HL-60/S4 (cell line): ENCODE results near the gene RTL10.
"Not testable (repeated sequence)": the region's sequence is repeated elsewhere in the genome, so short reads cannot be mapped to it uniquely, and the experiment has no call there.

ENCODE experiments used
- in situ Hi-C: fragments of 300-500 bp; cut with MboI; formaldehyde crosslinking; loops from 2 replicates; pipeline ENCODE4 v1.14.3; 2022; ENCODE audit warnings: low sequenced_read_pairs

Gene RTL10

DNA sequence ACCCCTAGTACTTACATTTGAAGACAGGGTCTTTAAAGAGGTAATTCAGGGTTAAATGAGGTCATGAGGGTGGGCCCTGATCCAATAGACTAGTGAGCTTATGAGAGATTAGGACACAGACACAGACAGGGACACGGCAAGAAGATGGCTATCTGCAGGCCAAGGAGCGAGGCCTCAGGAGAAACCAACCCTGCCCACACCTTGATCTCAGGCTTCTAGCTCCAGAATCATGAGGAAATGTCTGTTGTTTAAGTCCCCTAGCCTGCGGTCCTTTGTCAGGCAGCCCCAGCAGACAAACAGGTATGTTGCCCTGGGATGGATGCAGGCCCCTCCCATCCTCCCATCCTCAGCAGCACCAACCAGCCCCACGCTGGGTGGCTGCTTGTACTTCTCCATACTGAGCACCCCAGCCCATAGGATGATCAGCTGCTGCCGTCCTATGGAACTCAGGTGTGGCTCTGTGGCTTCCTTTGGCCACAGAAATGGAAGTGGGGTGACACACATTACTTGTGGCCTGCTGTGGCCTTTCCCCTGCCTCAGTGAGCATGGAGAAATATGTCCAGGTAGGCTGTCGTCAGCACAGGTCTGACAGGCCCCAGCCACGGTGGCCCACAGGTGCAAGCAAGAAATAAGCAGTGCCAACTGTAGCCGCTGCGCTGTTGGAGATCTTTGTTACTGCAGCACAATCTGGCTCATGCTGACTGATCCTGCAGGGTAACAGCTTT, 7.9 kb downstream of the RTL10 start:
- in situ Hi-C loops: no loop called here

DNA sequence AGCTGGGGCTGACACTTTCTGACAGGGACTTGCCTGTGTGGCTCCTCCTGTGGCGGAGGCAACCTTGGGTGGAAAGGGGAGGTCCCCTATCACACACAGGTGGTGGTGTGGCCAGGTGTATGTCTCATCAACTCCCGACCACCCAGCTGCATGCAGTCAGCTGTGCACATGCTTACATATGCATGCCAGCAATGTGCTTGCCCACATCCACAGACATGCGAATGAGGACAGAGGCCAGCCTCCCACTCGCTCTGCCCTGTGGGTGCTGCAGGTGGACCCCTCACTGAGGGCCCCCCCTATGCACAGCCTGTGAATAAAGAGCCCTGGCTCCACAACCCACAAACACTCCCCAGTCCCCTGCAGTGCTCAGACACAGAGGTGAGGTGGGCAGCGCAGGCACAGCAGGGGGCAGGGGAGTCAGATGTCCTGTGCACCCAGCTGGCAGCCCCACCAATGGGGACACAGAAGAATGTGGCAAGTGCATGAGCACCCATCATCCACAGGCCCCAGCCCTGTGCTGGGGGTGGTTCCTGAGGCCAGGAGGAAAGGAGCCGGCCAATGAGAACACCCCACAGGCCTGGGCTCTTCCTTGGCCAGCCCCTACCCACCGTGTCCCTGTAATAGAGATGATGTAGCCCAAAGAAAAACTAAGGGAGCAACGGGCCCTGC, 9.5 kb downstream of the RTL10 start:
- in situ Hi-C loops: no loop called here

DNA sequence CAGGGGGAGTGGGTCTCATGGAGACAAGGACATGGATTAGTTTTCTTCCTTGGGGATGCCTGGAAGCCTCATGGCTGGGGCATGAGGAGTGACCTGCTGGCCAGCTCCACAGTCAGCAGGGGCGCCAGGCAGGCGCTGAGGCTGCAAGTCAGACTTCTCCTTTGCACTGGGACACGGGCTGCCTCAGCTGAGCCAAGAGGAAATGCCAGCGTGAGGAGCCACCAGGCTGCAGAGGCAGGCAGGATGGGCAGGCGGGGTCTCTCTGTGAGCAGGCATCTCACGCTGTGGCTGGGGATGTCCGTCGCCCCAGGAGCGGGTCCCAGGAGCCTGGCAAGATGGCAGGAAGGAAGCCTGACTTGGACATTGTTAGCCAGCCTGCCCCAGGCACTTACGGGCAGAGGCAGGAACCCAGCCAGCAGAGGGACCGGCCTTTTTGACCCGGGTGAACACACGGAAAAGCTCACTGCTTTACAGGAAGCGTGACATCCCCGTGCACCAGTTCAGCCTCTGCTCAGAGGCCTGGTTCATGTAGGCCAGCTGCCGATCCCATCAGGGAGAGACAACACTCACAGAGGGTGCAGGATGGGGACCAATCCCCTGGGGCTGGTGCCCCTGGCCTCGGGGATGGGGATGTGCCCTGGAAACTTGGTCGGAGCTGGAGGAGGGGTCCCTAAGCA, 10.2 kb downstream of the RTL10 start:
- in situ Hi-C loops: no loop called here

DNA sequence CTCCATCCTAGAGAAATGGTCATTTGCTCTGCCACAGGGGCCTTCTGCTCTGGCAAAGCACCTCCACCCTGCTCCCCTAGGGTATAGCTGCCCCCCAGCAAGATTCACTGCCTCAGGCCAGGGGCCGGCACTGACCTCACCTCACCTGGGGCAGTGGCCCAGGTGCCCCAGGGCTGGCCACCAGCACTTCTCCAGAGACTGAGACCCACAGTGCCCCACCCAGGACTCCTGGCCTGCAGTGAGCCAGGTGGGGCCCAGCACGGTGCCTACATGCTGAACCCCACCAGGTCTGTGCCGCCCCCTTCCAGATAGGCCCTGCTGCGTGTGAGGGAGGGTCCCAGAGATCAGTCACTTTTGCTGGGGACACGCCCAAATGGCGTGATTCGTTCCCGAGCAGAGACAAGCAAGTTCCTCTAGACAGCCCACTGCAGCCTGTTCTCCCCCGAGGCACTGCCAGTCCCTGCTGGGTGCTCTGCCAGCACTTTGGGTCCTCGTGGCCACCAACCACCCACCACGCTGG, 10.8 kb downstream of the RTL10 start:
- in situ Hi-C loops: no loop called here

DNA sequence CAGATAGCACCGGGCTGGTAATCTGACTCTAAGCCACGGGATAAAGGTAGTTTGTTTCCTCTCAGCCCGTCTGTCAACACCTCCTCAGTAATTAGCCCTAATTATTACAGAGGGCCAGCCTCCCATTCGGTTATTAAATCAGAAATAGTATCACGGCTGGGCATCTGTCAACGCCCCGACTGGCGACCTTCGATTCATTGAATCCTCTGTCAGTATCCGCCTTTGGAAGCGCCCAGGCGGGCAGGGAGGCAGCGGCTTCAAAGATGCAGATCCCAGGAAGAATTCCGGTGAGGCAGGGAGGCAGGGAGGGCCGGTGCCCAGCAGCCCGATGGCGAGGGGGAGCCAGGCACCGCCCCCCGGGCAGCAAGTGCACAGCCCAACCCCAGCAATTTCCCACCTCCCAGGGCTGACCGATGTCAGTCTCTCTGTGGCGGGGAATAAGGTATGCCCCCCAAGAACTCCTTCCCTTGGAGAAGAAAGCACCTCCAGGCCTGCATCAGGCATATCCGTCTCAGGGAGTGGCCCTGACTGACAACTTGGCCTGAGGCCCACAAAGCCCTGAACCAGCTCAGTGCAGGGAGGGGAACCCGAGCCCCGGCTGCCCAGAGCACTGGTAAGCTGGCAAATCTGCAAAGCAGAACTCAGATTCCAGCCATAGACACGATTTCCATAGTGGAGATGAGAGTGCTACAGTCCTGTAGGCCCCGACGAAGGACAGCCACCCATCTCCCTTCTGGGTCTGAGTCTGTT, 11.4 kb downstream of the RTL10 start:
- in situ Hi-C loops: no loop called here

DNA sequence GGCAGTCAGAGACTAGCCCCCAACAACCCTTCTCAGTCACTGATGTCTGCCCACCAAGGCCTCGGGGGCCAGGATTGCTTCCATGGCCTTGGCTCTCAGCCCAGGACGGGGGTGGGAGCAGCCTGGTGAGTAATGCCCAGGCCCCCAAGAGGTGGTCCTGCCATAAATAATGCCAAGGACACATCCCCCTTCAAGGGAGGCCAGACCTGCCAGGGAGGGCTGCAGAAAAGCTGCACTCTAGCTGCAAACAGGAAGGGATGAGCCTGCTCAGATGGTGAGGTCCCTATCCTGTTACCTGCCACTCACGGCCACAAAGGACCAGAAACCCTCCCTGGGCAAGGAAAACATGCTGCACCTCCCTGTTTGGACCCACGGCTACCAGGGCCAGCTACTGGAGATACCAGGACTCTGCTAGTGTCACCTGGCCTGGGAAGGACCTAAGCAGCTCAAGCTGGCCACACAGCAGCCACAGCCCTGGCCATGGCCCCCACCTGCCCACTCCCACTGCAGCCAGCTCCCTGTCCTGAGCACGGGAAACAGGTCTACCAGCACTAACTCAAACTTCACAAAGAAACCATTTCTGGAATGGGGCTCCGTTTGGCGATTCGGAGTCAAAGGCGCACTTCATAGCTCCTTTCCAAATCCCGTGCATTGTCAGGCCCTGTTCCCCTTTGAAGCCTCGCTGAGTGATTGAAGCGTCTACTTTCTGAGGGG, 12.1 kb downstream of the RTL10 start:
- in situ Hi-C loops: no loop called here

DNA sequence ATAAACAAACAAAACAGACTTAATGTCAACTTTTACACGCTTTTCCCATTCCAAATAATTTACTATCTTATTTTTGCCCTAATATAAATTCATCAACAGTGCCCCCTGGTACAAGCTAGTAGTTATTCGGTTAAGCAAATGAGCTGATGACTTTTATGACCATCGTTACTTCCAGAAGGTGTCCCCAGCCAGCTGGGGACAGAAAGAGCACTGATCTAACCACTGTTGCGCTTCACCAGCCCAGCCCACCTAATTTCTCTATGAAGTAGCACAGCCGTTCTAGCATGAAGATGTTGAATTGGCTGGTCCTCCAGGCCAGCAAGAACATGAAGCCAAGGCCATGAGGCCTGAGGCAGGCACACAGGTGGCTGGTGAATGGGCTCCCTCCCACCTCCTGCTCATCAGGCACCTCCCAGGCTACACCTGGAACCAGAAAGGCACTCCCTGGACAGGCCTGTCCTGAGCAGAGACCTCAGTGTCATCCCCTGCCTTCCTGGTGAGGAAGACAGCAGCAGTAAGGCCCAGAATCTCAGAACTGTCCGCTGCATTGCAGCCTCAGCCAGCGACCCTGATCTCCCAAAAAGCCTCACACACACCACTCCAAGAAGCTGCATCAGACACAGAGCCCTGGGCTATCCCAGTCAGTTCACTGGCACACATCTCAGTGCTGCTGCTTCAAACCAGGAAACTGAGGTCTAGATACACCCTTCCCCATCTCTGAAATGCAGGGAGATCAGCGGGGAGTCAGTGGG, 12.9 kb downstream of the RTL10 start:
- in situ Hi-C loops: no loop called here

DNA sequence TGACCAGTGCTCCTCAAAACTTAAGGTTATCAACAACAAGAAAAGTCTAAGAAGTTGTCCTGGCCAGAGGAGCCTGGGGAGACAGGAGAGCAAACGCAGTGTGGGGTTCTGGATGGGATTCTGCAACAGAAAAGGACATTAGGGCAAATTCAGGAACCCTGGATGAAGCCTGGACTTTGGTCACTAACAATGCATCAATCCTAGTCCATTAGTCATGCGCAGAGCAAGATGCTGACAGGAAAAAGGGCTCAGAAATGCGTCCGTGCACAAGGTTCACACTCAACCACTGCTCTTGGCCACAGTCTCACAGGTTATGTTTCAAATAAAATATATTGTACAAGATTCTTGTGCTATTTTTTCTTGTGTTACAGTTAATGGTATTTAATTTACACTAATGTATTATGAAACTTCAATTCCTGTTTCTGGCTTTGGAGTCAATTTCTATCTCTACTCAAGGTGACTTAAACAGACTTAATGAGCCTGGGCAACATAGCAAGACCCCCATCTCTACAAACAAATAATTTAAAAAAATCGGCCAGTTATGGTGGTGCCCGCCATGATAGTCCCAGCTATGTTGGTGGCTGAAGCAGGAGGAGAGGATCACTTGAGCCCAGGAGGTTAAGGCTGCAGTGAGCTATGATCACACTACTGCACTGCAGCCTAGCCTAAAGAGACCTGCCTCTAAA, 13.6 kb downstream of the RTL10 start:
- in situ Hi-C loops: no loop called here

DNA sequence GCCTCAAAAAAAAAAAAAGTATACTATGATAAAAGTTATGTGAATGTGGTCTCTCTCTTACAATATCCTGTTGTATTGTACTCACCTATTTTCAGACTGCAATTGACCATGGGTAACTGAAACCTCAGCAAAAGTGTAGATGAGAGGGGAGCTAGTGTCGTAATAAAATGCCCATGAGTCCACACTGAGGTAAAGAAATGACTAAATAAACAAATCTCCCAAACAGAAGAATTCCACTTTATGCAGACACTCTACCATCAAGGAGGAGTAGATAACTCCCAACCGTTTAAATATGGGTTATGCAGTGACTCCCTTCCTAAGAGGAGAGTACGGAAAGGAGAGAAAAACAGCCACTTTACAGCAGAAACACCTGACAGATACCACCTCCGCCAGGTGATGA, 14.6 kb downstream of the RTL10 start:
- in situ Hi-C loops: no loop called here

DNA sequence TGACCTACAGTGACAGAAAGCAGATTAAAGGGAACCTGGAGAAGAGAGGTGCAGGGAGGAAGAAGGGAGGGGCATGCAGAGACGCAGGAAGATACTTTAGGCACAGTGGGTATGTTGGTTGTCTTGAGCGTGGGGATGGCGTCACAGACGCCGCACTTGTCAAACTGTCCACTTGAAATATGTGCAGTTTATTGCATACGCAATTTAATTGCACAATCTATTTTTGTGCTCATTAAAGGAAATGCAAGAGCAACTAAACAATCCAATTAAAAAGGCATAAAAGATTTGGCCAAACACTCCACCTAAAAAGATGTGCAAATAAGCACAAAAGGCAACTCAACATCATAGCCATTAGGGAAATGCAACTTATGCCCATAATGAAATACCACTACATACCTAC, 16.8 kb downstream of the RTL10 start:
- in situ Hi-C loops: no loop called here

DNA sequence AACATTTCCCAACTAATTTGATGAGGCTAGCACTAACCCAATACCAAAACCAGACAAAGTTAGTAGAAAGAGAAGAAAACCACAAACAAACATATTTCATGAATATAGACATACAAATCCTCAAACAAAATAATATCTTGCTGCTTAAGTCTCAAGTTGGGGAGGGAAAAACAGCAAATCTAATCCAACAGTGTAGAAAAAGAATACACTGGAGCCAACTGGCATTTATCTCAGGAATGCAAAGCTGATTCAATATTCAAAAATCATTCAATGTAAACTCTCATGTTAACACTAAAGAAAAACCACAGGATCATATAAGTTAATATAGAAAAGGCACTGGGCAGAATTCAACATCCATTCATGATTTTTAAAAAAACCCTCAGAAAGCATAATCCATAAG, 18.2 kb downstream of the RTL10 start:
- in situ Hi-C loops: no loop called here

DNA sequence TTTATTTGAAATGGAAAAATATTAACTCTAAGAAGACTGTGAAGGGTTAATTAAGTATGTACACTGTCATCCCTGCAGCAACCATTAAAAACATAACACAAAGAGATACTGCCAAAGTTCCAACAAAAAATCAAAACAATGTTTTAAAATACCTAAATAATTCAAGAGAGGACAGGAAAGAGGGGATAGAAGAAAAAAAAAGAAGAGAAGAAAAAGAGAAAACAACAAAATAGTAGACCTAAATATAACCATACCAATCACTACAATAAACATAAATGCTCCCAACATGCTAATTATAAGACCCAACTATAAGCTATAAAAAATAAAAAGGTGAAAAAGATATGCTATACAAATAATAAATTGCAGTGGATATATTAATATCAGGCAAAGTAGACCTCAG, 20.1 kb downstream of the RTL10 start:
- in situ Hi-C loops: no loop called here

DNA sequence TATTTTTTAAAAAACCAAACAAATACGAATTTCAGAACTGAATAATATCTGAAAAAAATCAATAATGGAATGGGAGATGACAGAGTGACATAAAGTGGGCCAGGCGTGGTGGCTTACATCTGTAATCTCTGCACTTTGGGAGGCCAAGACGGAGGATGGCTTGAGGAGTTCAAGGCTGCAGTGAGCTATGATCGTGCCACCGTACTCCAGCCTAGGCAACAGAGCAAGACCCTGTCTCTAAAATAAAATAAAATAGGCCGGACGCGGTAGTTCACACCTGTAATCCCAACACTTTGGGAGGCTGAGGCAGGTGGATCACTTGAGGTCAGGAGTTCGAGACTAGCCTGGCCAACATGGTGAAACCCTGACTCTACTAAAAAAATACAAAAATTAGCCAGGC, 21.3 kb downstream of the RTL10 start:
- in situ Hi-C loops: not testable (repeated sequence)

DNA sequence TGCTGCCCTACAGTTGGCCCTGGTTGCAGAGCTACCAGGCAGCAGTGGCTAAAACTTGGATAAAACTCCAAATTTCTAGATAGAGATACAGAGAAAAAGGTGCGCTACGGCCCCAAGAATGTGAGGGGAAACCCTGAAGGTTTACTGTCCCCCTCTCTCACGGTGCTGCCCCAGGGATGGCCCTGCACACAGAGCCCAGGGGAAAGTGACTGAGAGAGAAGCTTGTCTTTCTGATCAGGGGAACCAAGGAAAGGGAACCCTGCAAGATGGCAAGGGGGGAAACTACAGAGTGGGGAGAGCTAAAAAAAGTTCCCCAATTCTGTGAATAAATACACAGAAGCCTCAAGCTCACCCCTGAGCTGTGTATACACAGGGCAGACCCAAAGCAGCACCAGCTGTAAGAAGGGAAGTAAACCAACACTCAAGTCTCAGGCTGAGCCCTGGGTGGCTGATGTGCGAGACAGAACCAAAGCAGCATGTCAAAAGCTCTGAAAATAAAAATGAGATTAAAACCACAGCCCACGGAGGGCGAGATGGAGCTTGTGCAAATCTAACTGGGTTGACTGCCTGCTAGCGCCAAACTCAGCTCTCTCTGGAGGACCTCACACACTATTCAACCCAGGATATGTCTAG, 22.1 kb downstream of the RTL10 start:
- in situ Hi-C loops: no loop called here

DNA sequence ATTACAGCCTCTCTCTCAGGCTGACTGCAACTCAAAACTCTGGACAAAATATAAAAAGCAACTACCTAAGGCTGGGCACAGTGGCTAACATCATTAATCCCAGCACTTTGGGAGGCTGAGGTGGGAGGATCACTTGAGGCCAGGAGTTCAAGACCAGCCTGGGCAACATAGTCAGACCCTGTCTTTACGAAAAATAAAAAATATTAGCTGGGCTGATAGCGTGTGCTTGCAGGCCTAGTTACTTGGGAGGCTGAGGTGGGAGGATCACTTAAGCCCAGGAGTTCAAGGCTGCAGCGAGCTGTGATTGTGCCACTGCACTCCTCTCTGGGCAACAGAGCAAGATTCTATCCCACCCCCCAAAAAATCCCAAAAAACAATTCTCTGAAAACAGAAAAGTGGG, 22.7 kb downstream of the RTL10 start:
- in situ Hi-C loops: not testable (repeated sequence)

DNA sequence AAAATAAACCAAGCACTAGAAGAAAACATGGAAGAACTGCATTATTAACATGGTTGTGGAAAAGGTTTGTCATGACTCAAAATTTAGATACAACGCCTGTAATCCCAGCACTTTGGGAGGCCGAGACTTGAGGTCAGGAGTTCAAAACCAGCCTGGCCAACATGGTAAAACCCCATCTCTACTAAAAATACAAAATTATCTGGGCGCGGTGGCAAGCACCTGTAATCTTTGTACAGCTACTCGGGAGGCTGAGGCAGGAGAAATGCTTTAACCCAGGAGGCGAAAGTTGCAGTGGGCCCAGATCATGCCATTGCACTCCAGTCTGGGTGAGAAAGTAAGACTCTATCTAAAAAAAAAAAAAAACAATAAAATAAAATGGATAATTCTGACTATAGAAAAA, 23.7 kb downstream of the RTL10 start:
- in situ Hi-C loops: no loop called here

DNA sequence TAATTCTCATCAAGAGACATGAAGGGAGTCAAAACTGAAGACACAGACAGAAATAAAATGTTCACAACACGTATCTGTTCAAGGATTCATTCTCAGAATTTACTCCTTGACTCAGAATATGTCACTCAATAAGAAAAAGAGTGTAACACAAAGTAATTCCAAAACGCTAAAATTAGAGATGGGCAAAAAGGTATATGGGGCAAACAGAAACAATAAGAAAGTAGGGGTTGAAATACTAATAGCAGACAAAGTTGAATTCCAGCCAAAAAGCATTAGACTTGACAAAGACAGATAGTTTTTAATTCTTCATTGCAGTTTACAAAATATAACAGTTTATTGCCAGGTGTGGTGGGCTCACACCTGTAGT, 26.7 kb downstream of the RTL10 start:
- in situ Hi-C loops: no loop called here

DNA sequence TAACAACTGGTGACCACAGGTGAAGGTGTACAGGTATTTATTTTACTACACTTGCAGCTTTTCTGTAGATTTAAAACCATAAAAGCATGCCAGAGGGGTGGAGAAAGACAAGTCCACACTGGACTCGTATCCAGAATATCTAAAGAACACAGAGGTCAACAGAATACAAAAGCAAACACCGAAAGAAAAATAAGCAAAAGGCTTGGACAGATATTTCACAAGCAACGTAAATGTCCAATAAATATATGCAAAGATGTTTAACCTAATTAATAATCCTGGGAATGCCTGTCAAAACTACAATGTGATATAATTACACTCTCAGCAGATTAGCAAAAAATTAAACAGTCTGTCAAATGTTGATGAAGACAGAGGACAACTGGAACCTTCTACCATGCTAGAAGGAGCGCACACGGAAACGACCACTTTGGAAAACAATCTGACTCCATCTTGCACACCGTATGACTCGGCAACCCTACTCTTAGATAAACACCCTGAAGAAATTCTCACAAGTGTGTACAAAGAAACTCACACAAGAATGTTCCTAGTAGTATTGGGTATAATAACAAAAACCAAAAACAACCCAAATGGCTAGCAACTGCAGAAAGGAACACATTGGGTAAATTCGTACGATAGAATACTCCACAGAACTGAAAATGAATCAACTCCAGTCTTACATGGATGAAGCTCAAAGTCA, 27.2 kb downstream of the RTL10 start:
- in situ Hi-C loops: no loop called here

DNA sequence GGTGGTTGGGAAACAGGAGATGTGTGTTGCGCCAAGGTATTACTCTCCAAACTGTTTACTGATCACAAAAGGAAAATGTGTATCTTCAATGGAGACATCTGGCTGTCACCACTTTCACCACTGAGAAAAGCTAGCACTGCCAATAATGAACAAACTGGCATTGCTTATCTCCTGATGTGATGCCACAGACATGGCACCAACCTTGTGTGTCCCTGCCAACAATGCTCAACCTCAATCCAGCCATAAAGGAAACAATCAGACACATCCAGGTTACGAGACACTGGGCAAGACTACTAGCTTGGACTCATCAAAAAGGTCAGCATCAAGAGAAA, 28.1 kb downstream of the RTL10 start:
- in situ Hi-C loops: no loop called here
